ENCODE data around the gene TRIM9.
A peak's percentile ranks its signal among the peaks of the same experiment; 100 is the strongest.

The TRIM9 gene

DNA sequence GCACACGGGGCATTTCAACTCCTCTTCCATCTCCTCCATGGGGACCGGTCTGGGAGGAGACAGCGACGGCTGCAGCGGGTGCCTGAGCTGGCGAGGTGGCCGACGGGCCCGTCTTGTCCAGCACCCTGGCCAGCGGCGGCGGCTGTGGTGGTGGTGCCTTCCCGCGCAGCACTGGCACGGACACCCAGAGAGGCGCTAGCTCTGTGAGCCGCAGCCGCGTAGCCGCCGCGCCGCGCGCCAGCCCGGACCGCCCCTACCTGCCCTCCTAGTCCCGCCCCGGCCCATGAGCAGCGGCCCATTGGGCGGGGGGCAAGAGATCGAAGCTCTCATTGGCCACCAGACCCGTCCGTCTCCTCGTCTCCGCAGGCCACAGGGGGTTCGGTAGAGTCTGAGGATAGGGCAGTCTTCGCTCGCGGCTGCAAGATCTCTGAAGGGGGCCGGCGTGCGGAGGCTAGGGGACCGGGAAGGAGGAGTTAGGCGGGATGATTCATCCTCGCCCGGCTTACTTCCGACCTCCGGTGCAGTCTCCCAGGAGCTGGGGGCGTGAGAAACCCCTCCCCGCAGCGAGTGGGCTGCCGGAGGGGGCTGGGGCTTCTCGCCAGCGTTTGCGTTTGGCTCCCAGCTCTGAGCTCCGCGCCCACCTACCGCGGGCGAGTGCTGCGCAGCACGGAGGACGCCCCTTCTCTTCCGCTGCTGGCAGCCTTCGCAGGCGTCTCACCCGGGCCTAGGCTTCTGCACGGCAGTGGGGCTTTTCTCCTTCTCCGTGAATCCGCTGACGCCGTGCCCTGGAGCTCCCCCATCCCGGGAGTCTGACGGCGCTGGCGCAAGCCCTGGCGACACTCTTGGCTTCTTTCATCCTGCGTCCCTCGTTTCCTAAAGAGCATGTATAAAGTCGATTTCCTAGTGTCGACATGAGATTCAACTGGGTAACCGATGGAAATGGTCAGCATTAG, at the start of gene TRIM9:
TRIM9 (minus strand) TSS at position 205 of the 953 bp plus-strand sequence; CDS start at position 39, 166 bp downstream.
- DNase-seq (ENCODE audit: low read depth in 2 of 2), result peak; percentile 88 to 90

- no peak for DNase-seq (ENCODE audit: low read depth in 2 of 2)
These were observed 46.0 kb upstream of the TRIM9 start for GRCh38 chr14:51140856-51141255.

DNA sequence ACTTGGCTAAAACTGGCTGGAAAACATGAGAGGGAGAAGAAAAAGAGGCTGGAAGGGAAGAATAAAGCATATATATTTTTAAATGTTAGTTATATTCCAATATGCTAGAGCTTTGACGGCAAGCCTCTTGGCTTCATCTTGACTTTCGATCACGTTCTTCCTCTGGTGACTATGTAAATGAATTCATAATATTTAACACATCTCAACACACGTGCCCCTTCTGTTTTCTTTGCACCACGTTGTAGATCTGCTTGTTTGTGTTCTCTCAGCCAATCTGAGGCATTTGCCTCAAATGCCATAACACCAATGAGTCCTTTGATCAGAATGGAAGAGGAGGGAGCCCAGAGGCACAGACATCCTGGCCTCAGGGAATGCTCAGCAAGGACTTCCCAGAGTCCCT, 45.4 kb upstream of the TRIM9 start:
- DNase-seq (ENCODE audit: low read depth in 2 of 2), result no peak

DNA sequence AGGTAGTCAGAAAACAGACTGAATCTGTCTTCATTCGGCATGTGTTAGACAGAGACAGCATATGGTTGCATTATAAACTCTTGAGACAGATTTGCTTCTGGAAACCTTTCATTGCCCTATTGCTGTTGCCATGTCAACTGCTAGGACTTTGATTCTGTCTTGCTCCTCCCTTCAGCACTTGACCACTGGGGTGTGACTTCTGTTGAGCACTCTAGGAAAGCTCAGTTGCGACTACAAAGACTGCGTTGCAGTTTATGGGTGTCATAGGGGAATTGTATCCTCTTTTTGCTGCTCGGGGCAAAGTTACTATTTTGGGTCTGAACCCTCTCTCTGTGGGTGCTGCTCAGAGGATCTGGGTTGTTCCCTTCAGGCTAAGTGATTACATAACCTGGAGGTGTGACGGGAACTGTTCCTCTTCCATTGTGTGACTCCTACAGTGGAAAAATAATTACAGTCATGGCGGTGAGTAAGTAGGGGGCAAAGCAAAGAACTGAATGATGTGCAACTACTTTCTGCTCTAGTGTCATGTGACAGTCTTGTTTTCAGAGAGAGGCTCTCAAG, 44.3 kb upstream of the TRIM9 start:
- no peak for DNase-seq (ENCODE audit: low read depth in 2 of 2)

GRCh38 chr14:51138404-51139103, 43.6 kb upstream of the TRIM9 start:
- no peak for DNase-seq (ENCODE audit: low read depth in 2 of 2)

DNA sequence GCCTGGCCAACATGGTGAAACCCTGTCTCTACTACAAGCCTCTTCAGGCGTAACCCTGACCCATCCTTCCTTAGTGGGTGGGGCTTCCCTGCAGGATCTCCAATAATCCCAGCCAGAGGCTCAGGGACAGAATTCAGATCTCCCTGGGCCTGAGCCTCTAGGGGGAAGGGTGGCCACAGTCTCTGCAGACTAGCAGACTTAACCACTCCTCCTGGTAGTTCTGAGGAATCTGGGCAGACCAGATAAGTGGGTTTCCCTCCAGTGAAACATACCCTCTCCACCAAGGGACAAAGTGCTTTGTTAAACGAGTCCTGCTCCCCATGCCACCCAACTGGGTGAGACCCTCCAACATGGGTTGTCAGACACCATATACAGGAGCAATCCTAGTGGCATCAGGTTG, 36.6 kb upstream of the TRIM9 start:
- DNase-seq (ENCODE audit: low read depth in 2 of 2), result no peak

DNA sequence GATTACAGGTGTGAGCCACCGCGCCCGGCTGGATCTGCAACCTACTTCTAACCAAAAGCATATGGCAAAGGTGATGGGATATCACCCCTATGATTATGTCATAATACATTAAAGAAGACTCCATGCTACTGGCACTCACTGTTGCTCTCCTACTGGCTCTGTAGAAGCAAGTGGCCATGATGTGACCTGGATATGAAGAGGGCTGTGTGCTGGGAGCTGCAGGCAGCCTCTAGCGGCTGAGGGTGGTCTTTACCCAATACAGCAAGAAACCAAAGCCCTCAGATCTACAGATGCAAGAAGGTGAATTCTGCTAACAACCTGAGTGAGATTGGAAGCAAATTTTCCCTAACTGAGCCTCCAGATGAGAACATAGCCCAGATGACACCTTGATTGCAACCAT, 34.2 kb upstream of the TRIM9 start:
- DNase-seq (ENCODE audit: low read depth in 2 of 2), result no peak

DNA sequence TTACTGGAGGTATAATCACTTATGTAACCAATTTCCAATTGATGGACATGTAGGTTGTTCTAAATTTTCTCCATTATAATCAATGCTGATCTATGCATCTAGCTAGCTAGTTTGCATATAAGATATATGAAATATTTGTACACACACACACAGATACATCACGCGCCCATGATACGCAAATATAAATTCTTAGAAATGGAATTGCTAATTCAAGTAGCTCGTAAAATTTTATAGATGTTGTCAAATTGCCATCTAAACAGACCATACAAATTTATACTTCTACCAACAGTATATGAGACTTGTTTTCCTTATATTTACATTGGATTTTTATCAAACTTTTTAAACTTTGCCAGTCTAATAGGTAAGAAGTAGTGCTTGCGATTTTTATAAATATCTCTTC, 29.1 kb upstream of the TRIM9 start:
- no peak for DNase-seq (ENCODE audit: low read depth in 2 of 2)

DNA sequence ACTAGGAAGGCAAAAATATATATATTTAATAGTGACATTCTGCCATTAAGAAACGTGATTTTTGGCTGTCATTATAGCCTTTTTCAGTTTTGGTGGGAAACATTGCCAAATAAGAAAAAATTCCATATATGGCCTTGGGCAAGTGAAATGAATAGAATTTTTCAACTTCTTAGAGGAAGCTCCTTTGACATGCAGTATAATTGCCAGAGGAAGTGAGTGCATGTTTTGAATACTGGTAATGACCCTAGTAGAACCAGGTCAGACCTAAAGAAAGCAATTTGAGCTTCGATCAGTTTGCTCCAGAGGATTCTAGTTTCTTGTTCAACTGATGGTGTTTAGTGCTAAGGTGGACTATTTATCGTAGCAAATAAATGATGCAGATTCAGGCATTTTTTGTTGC, 26.2 kb upstream of the TRIM9 start:
- DNase-seq (ENCODE audit: low read depth in 2 of 2), result no peak

DNA sequence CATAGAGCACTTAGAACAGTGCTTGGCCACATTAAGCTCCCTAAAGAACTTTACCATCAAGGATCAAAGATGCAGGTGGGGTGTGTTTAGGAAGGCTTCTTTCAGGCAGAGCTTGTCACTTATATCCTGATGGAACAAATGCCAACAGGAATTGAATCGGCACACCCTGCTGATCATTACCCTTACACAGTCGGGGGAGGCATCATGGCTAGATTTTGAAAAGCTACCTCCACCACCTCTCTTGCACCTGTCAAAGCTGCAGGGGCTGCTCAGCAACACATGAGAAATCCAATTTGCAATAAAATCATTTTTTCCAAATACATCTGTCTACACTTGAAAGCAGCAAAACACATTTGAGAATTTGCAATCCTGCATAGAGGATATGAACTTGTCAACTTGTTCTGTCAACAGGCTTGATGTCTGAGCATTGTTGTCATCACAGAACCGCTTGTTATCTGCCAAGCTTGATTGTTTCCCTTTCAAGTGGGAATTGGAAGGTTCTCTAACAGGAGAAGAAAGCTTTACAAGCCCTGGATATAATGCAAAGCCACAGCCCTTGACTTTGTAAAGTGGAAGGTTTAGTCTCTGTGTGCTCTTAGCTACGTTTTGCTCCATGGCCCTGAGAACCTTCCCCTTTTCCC, 24.6 kb upstream of the TRIM9 start:
- no peak for DNase-seq (ENCODE audit: low read depth in 2 of 2)

DNA sequence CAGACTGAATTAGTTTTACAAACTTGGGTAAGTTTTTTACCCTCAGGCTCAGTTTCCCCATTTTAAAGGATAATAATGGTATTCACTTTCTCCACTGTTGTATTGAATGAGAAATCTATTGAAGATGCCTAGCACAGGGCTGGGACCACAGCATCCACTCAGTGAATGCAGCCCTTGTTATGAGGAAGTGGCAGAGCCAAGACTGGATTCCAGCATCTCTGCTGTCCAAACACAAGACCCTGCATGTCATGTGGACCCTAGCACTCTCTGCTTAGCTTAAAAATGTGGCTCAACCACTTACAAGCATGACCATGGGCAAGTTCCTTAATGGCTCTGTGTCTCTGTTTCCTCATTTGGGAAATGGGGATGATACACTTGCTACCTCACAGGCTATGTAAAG, 24.1 kb upstream of the TRIM9 start:
- no peak for DNase-seq (ENCODE audit: low read depth in 2 of 2)

- DNase-seq (ENCODE audit: low read depth in 2 of 2), result no peak
These were observed 22.7 kb upstream of the TRIM9 start for GRCh38 chr14:51117593-51117992.

- no peak for DNase-seq (ENCODE audit: low read depth in 2 of 2)
These were observed 21.8 kb upstream of the TRIM9 start for GRCh38 chr14:51116682-51117081.

DNA sequence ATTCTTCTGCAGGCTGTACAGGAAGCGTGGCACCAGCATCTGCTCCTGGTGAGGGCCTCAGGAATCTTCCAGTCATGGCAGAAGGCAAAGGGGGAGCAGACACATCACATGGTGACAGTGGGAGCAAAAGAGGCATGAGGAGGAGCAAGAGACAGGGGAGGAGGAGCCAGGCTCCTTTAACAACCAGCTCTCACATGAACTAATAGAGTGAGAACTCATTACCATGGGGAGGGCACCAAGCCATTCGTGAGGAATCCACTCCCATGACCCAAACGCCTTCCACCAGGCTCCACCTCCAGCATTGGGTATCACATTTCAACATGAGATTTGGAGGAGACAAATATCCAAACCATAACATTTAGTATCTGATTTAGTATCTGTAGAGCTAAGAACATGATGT, 14.7 kb upstream of the TRIM9 start:
- no peak for DNase-seq (ENCODE audit: low read depth in 2 of 2)

- DNase-seq (ENCODE audit: low read depth in 2 of 2), result no peak
These were observed 12.9 kb upstream of the TRIM9 start for GRCh38 chr14:51107801-51108200.

DNA sequence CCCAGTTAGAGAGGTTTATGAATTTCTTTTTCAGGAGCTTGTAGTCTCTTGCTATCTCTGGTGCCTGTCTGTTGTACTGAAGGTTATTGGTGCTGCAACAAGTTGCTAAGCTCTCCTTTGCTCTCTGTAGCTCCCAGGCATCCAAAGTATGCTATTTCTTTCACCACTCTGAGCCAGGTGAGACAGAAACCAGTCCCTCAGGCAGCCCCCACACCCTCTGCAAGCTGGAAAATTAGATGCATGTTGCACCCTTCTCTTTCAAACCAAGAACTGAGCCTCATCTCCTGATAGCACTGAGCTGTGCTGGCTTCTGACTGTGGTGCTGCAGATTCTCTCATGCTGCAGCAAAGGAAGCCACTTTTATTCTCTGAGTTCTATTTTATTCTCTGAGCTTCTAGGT, 9.6 kb upstream of the TRIM9 start:
- no peak for DNase-seq (ENCODE audit: low read depth in 2 of 2)

GRCh38 chr14:51097287-51097686, 2.4 kb upstream of the TRIM9 start:
- no peak for DNase-seq (ENCODE audit: low read depth in 2 of 2)

DNA sequence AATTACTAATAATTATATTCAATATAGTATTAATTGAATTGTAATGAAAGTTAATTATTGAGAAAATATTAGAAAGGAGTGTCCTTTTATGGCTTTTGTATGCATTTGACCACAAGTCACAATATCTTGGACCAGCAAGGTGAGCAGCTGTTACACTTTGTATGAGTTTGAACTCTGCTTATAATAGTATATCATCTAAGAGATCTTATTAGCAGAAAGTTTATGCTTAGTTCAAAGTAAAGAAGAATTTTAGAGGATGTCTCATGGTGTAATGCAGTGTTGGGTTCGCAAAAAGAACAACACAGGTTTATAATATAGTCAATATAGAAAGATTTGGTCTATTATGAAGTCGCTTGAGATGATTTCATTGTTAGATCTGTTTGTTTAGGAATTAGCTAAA, 2.0 kb upstream of the TRIM9 start:
- DNase-seq (ENCODE audit: low read depth in 2 of 2), result no peak

DNA sequence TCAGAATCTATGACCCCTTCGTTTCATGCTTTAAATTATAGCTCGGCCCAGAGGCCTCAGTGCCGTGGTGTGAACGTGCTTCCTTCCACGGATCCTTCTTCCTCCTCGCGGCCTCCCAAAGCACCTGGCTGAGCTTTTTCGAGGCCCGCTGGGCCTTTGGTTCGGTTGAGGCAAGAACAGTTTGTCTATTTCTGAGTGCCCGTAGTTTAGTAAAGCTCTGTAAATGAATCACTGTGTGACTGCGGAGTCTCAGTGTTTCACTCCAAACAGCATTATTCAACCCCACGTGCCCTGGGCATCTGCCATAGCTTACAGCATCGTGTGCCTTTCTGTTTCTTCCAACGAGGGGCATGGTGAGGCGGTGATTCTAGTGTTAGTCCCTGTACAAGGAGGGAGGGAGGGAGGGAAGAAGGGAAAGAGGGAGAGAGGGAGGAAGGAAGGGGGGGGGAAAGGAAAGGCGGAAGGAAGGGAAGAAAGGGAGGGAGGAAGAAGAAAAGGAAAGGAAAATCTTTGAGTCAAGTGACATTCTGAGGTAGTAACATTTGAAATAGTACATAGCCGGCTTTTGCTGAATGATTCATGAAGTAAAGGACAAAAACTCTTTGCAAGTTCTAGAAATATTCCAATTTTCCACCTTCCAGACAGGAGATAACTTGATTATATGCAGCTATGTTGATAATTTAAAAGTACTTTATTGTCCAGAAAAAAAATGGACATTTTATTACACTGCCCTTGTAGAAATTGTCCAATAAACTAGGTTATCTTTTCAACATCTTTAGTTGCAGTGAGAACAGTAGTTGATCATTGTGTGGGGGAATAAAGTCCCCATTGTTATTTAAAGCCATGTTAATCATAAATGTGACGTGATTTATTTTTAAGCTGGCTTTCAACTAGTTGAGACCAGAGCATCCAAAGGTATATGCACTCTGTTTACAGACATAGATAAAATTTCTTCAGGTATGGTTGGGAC, 1.2 kb upstream of the TRIM9 start:
- no peak for DNase-seq (ENCODE audit: low read depth in 2 of 2)

DNA sequence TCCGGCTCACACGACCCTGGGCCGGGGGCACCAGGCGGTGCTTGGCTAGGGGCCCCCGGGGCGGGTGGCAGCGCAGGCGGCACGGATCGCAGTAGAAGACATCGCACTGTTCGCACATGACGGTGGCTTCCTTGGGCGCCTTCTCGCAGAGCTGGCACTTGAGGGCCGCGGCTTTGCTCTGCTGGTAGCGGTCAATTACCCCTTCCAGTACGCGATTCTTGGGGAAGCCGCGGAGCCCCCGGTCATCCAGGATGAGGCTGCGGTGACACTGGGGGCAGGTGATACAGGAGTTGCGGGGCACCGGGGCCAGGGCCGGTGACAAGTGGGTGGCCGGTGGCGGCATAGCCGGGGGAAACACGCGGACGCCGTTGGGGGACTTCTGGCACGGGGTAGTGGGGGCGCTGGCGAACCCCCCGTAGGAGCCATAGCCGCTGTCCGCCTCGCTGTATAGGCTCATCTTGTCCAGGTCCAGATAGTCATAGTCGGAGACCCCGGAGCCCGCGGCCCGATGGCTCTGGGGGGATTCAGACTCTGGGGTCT, 553 bp downstream of the TRIM9 start:
- no peak for DNase-seq (ENCODE audit: low read depth in 2 of 2)

Measured in activated CD4-positive, alpha-beta T cell treated with anti-CD3 and anti-CD28 coated beads for 24 hours (primary cell).